ENCODE results near the gene TEAD4.

TEAD4 gene

DNA sequence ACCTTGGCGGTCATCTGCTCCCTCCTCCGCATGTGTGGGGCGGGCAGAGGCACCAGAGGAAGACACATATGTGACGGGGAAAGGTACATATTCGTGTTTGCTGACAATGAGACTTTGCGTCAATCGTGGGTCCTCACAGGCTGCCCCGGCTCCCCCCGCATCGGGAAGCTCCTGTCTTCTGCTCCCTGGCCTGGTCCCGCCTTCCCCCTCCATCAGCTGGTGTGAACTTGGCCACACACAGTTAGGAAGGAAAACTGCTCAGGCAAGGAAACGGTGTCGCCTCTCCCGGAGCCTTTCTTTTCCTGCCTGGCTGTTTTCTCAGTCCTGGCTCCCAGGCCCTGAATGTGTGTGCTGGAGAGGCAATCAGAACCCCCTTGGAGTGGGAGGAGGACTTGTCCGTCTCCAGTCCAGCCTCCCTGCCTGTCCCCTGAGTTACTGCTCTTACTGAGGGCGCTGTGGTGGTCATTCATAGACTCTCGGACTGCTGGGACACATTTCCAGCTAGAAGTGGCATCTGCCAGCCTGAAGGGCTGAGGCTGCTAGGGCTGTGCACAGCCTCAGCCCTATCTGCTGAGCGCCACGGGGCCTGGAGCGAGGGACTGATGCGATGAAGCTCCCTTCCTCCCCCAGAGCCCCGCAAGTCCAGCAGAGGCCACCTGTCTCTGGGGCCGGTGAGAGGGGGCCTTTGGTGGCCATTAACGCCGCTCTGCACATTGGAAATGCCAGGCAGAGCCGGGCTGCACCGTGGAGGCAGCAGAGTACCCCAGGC lies 73.8 kb downstream of the TEAD4 start:
- no peak for DNase-seq (ENCODE audit: low spot score)

DNA sequence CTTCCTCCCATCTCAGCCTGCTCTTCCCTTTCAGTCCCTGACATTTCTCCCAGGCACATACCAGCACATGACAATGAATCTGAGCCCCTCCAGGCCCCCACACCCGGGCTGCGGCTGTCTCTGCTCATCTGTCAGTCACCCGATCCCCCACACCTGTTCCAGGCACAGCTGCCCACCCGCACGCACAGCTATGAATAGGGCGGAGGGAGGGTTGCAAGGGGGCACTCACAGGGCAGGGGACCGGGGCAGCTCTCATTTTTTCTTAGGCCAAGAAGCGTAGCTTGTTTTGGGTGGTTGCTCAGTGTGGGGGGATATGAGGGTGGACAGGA lies 74.3 kb downstream of the TEAD4 start:
- DNase-seq (ENCODE audit: low spot score) = no peak

DNA sequence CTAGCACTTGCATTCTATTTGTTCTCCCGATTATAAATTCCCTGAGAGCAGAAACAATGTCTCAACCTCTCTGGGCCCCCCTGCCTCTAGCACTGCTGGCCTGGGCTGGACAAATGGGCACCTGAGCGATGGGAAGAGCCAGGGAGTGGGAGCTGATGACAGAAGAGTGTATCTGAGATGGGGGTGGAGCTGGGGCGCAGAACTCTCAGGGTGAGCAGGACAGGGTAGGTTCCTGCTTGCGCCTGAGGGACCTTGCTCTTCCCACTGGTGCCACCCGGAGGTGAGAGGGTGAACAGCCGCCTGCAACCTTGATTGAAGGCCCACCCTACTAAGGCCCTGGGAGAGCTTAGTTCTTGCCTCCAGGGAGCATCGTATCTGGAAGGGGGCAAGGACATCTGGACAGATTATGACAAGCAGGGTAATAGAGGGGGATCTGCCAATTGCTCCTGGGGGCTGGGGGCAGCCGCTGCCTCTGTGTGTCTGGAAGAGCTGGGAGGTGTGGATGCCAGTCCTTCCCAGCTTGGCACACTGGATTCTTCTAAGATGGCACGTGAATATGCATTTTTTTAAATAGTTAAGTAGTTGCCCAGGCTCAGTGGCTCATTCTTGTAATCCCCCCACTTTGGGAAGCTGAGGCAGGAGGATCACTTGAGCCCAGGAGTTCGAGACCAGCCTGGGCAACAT lies 75.0 kb downstream of the TEAD4 start:
- peak; percentile 66 for DNase-seq (ENCODE audit: low spot score)

- DNase-seq (ENCODE audit: low spot score) = no peak
Measured at GRCh38 chr12:3035171-3035570, 76.0 kb downstream of the TEAD4 start.

DNA sequence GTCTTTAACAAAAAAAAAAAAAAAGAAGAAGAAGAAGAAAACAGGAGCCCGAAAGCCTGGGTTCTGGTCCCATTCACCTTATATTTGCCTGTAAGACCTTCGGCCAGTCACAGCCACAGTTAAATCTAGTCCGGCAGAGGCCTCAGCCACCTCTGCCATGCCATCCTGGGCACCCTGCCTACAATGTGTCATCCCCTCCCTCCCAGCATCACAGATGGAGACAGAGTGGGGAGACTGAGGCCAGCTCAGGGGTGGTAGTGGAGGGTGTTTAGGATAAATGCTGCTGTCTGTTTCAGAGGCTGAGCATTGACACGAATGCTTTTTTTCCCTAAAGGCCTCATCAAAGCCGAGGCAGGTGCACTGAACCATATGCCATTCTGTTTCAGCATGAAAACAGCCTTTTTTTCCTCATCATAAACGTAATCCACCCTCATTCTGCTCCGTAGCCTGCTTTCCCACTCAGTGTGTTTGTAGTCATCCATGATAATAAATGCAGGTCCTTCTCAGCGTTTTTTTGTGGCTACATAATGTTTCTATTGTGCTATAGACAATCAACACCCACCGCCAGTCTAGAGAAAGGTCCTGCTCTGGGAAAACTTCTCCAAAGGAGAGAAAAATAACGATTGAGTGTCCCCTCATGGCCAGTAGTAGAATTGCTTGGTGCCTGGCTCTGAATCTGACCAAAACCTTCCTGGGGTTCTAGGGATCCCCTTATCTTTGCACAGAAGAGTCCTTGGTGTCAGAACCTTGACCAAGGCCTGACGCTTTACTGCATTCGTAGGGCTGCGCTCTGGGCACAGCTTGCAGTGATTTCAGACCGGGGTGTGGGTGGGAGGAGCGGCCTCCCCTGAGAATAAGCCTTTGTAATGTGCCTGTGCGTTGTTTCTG lies 76.9 kb downstream of the TEAD4 start:
- peak; percentile 95 for DNase-seq (ENCODE audit: low spot score)

GRCh38 chr12:3036901-3037600 lies 77.9 kb downstream of the TEAD4 start:
- no peak for DNase-seq (ENCODE audit: low spot score)

DNA sequence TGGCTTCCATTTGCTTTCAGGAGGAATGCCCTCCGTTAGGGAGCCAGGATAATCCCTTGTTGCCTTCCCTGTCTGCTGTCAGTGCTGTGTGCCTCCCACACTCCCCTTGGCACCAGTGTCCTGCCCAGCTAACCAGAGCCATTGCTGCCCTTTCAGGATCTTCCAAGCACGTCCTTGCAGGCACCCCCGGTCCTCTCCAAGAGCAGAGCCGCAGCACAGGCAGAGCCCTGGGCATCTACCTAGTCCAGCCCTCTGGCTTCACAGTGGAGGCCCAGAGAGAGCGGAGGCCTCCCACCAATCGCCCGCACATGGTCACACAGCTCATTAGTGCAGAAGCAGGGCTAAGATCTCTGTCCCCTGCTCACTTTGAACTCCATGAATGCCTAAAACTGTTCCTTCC lies 79.0 kb downstream of the TEAD4 start:
- no peak for DNase-seq (ENCODE audit: low spot score)

- DNase-seq (ENCODE audit: low spot score) = no peak
Measured at GRCh38 chr12:3038926-3039510, 79.8 kb downstream of the TEAD4 start.

DNA sequence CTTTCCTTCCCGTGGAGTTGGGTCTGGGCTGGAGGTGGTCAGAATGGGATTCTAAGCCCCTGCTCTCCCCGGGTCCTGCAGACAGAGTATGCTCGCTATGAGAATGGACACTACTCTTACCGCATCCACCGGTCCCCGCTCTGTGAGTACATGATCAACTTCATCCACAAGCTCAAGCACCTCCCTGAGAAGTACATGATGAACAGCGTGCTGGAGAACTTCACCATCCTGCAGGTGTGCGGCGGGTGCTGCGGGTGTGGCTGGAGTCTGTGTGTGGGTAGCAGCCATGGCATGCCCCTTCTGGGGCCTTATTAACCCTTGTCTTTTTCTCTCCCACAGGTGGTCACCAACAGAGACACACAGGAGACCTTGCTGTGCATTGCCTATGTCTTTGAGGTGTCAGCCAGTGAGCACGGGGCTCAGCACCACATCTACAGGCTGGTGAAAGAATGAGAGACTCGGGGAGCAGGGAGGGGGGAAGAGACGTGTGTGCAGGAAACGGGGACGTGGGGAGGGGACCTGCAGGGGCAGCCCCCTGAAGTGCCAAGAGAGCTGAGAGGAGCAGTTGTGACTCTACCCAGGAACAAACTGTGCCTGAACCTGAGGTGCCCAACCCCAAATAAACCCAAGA lies 80.9 kb downstream of the TEAD4 start:
- DNase-seq (ENCODE audit: low spot score) = no peak

GRCh38 chr12:3040663-3041544 lies 81.7 kb downstream of the TEAD4 start:
- DNase-seq (ENCODE audit: low spot score) = no peak

DNA sequence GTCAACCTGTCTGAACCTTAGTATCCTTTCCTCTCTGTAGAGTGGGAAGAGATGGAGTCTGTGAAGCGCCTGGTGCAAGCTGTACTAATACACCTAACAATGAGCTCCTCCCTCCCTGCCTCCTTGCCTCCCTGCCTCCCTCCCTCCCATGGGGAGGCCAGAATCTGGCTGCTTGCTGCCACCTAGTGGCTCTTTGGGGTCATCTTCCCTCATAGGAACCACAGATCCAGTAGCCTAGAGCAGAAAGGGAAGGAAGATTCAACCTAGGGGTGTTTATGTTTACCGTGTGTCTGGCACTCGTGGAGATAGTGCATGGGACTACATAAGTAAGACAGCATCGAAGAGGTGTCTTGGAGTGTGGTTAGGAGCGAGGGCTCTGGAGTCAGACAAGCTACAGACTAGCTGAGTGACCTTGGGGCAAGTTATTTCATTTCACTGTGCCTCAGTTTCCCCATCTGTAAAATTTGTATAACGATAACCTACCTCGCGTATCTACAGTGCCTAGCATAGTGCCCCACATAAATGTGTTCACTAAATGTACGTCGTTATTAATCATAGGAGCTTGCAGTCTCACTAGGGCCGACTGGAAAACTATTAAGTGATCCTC lies 82.5 kb downstream of the TEAD4 start:
- DNase-seq (ENCODE audit: low spot score) = peak; percentile 91

- DNase-seq (ENCODE audit: low spot score) = no peak
Measured at GRCh38 chr12:3042394-3042793, 83.2 kb downstream of the TEAD4 start.

DNA sequence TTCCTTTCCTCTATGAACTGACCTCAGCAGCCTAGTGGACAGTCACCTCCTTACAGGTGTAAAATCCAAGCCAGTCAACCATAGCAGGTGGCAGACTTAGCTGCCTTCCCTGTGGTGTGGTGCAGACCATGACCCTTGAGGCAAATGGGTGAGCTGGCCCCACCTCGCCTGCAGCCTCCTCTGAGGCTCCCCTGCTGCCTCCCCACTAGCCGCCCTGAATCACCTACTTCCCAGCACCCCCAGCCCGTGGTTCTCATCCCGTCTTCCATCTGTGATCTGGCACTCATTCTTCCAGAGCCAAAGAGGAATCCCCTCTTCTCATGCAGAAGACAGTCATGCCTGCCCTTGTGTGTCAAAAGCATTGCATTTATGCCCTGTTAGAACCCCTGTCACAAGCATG lies 83.6 kb downstream of the TEAD4 start:
- no peak for DNase-seq (ENCODE audit: low spot score)

DNA sequence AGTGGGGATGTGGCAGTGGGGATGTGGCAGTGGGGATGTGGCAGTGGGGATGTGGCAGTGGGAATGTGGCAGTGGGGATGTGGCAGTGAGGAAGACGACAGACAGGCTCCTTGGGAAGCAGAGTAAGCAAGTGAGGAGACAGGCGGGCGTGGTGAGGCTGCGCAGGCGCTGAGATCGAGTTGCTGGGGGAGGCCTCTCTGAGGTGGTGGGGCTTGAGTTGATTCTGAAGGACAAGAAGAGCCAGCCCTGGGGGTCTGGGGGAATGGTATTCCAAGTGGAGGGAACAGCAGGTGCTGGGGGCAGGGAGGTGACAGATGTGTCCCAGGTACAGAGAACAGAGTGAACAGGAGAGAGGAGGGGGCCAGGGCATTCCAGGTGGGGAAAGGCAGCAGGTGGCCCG lies 84.2 kb downstream of the TEAD4 start:
- DNase-seq (ENCODE audit: low spot score) = no peak

DNA sequence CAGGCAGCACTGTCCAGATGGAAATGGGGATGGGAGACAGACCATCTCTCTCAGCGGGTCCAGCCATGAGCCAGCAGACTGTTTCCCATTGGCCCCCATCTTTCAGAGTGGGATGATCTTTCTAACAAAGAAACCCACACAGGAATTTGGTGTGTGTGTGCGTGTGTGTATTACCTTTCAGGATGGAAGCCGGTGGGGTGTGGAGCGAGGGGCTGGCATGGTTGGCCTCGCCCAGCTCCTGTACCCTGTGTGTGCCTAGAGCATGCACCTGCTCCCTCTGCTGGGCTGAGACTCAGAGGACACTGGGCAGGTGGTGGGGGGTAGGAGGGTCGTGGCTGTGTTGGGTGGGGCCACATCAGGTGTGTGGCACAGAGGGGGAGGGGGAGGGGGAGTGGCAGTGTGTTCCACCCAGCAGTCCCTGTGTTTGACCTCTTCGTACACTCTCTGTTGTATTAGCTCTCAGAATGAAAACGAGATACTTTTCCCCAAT lies 85.0 kb downstream of the TEAD4 start:
- DNase-seq (ENCODE audit: low spot score) = no peak

DNA sequence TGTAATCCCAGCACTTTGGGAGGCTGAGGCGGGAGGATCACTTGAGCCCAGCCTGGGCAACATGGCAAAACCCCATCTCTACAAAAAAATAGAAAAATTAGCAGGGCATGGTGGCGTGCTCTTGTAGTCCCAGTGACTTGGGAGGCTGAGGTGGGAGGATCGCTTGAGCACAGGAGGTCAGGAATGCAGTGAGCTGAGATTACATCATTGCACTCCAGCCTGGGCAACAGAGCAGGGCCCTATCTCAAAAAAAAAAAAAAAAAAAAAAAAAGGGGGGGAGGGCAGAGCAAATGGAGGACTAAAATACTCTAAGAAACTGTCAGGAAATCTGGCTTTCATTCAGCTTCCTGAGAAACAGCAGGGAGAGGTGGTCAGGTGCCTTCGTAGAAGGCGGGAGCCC lies 86.3 kb downstream of the TEAD4 start:
- no peak for DNase-seq (ENCODE audit: low spot score)

- DNase-seq (ENCODE audit: low spot score) = no peak
Measured at GRCh38 chr12:3045989-3046388, 86.8 kb downstream of the TEAD4 start.

DNA sequence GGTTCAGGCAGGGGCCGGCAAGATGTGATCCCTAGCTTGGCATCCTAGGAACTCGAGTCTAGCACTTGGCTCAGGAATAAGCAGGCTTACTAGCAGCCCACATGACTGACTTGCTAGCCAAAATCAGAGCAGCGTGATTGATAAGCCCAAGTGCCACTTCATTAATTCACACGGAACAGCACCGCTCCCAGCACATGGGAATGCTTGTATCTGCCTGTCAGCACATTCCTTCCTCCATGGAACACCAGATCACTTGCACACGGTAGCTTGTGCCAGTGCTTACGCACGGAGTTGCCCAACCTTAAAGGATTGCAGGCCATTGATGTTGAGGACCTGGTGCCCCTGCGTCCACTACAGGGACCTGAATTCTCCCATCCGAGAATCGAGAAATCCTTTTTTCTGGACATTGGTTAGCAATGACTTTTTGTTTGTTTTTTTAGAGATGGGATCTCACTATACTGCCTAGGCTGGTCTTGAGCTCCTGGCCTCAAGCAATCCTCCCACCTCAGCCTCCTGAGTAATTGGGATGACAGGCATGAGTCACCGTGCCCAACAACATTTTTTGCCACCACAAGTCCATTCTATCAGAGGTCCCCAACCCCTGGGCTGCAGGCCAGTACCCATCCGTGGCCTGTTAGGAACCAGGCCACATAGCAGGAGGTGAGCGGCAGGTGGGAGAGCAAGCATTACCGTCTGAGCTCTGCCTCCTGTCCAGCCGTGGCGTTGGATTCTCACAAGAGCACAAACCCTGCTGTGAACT lies 87.4 kb downstream of the TEAD4 start:
- DNase-seq (ENCODE audit: low spot score) = no peak

DNA sequence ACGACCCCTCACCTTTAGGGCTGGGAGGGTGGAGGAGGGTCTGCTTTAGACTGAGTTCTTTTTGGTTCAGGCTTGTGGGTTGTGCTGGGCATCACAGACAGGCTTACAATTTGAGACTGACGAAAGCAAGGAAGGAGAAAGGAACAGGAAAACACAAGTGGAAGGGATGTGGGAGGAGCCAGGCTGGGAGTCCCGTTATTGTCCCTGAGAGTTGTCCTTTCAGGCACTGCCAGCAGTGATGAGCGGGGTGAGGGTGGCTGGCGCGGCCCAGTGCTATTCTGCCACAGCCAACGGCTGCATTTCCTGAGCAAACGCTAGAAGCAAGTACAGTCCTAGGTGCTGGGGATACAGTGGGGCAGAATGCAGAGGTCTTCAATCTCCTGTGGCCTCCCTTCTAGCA lies 88.8 kb downstream of the TEAD4 start:
- no peak for DNase-seq (ENCODE audit: low spot score)

Data from pons (tissue), 1 donor.